ENCODE results near the gene WEE2.

Gene WEE2

GRCh38 chr7:141708351-141708750 is at the start of gene WEE2:
WEE2 (plus strand) TSS chr7:141708353; CDS start chr7:141708759, 406 bp downstream.
- Histone ChIP-seq H3K27me3 (ENCODE audit: insufficient read depth, low read length) (peaks cover 5% of the 10 kb centered on the region; the same call in 1 of the 2 replicates), H3K4me2 (ENCODE audit: low read length) (no peak within 1 kb of the TSS), H3K4me1 (ENCODE audit: insufficient read depth, low read length, severe bottlenecking) (no peaks in the 10 kb centered on the region), H3K36me3 (ENCODE audit: insufficient read depth, low read length) (no peaks in the 10 kb centered on the region), H3K9me2 (ENCODE audit: low read depth, low read length) (no peaks in the 10 kb centered on the region), H3K79me2 (ENCODE audit: insufficient read depth, low read length) (no peaks in the 10 kb centered on the region), H4K20me1 (ENCODE audit: insufficient read depth, low read length) (no peaks in the 10 kb centered on the region), H2AFZ (ENCODE audit: low read length) (no peak within 1 kb of the TSS), H3K9ac (ENCODE audit: low read length) (no peak within 1 kb of the TSS), H3F3A (ENCODE audit: insufficient read depth, low read length) (no peaks in the 10 kb centered on the region), H3K9me3 (ENCODE audit: low read length) (no peaks in the 10 kb centered on the region), H3K4me3 (ENCODE audit: low read depth, low read length, poor library complexity, severe bottlenecking) (no peak within 1 kb of the TSS), H3K27ac (ENCODE audit: low read depth, low read length, poor library complexity, severe bottlenecking) (no peak within 1 kb of the TSS)
- TF ChIP-seq EZH2 (IDR thresholded peaks at IDR 0.05; ENCODE audit: borderline replicate concordance, low read length) (no peak), CTCF (IDR thresholded peaks at IDR 0.05; ENCODE audit: low read length) (no peak)

- no peak for TF ChIP-seq EZH2 (IDR thresholded peaks at IDR 0.05; ENCODE audit: borderline replicate concordance, low read length)
- no peak for TF ChIP-seq CTCF (IDR thresholded peaks at IDR 0.05; ENCODE audit: low read length)
Measured at GRCh38 chr7:141659501-141659900, 48.7 kb upstream of the WEE2 start.

DNA sequence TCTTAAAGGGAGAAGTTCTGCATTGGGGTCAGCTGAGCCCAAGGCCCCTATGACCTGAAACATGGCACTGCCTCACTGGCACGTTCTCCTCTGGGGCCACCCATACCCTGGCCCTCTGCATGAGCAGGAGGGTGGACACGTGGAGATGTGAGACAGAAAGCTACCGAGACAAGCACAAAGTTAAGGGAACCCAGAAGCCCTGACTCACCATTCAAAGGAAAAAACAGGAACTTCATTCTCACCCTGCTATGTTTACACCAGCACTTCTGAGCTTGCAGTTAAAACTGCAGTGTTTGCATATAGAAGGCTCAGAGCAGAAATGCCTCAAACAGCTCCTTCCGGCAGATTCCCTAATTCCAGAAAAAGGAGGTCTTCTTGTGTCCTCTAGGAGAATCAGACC is 47.9 kb upstream of the WEE2 start:
- Histone ChIP-seq H3K4me1 (ENCODE audit: insufficient read depth, low read length, severe bottlenecking) (peaks cover 7% of the 10 kb centered on the region), H3K4me3 (ENCODE audit: low read depth, low read length, poor library complexity, severe bottlenecking) (no peak overlapping the region), H3K27me3 (ENCODE audit: insufficient read depth, low read length) (no peaks in the 10 kb centered on the region), H3K9ac (ENCODE audit: low read length) (no peak overlapping the region), H3K36me3 (ENCODE audit: insufficient read depth, low read length) (peaks cover 3% of the 10 kb centered on the region; the same call in 1 of the 2 replicates), H4K20me1 (ENCODE audit: insufficient read depth, low read length) (no peaks in the 10 kb centered on the region), H3K79me2 (ENCODE audit: insufficient read depth, low read length) (no peaks in the 10 kb centered on the region), H3F3A (ENCODE audit: insufficient read depth, low read length) (no peaks in the 10 kb centered on the region), H3K9me3 (ENCODE audit: low read length) (no peaks in the 10 kb centered on the region), H3K27ac (ENCODE audit: low read depth, low read length, poor library complexity, severe bottlenecking) (no peak overlapping the region), H3K9me2 (ENCODE audit: low read depth, low read length) (no peaks in the 10 kb centered on the region), H3K4me2 (ENCODE audit: low read length) (no peak overlapping the region), H2AFZ (ENCODE audit: low read length) (no peak overlapping the region)
- TF ChIP-seq EZH2 (IDR thresholded peaks at IDR 0.05; ENCODE audit: borderline replicate concordance, low read length) (no peak), CTCF (IDR thresholded peaks at IDR 0.05; ENCODE audit: low read length) (no peak)

More at GRCh38 chr7:141659501-141659900, 48.7 kb upstream of the WEE2 start:
- Histone ChIP-seq H2AFZ (ENCODE audit: low read length) (no peak overlapping the region), H3K27ac (ENCODE audit: low read depth, low read length, poor library complexity, severe bottlenecking) (no peak overlapping the region), H3K4me2 (ENCODE audit: low read length) (no peak overlapping the region), H3K4me1 (ENCODE audit: insufficient read depth, low read length, severe bottlenecking) (peaks cover 7% of the 10 kb centered on the region), H3K9ac (ENCODE audit: low read length) (no peak overlapping the region), H3F3A (ENCODE audit: insufficient read depth, low read length) (no peaks in the 10 kb centered on the region), H3K9me3 (ENCODE audit: low read length) (no peaks in the 10 kb centered on the region), H3K9me2 (ENCODE audit: low read depth, low read length) (no peaks in the 10 kb centered on the region), H4K20me1 (ENCODE audit: insufficient read depth, low read length) (no peaks in the 10 kb centered on the region), H3K27me3 (ENCODE audit: insufficient read depth, low read length) (no peaks in the 10 kb centered on the region), H3K79me2 (ENCODE audit: insufficient read depth, low read length) (no peaks in the 10 kb centered on the region), H3K4me3 (ENCODE audit: low read depth, low read length, poor library complexity, severe bottlenecking) (no peak overlapping the region), H3K36me3 (ENCODE audit: insufficient read depth, low read length) (peaks cover 3% of the 10 kb centered on the region; the same call in 1 of the 2 replicates)

Measured in OCI-LY1 (cell line).